ENCODE measurements around the gene ACOX2. TPM values are rescaled to one million over a fixed set of nuclear protein-coding genes. Genes with fewer than 3 reads are reported as not detected.

Gene ACOX2
- total and polyA plus RNA-seq, 2 of the 13 experiments (the other 11 are each of a cell fraction or from before 2014, with no cell fraction given): 42.6 to 98.5 TPM

DNA sequence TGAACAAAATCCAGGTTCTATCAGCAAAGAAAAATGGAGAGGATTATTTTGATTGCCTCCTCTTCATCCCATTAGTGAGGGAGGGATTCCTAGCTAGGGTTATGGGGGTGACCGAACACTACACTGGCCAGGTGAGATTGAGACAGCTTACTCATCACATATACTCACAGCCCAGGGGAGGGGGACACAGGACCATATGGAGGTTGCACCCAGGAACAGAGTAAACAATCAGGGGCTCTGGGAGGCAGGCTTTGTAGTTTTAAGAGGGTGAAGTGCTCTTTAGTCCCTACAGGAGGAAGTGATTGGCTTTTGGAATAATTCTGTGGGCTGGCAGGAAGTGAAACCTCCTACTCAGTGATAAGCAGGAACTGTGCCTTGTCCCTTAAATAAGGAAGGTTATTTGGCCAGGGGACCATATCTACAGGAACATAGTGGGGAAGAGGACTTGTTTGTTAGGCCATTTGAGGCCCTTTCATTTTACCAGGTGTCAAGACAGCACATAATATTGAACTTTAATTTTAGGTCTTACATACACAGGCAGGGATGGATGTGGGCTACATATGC lies 62.6 kb downstream of the ACOX2 start (continued):
- TF ChIP-seq, protein P1, sequence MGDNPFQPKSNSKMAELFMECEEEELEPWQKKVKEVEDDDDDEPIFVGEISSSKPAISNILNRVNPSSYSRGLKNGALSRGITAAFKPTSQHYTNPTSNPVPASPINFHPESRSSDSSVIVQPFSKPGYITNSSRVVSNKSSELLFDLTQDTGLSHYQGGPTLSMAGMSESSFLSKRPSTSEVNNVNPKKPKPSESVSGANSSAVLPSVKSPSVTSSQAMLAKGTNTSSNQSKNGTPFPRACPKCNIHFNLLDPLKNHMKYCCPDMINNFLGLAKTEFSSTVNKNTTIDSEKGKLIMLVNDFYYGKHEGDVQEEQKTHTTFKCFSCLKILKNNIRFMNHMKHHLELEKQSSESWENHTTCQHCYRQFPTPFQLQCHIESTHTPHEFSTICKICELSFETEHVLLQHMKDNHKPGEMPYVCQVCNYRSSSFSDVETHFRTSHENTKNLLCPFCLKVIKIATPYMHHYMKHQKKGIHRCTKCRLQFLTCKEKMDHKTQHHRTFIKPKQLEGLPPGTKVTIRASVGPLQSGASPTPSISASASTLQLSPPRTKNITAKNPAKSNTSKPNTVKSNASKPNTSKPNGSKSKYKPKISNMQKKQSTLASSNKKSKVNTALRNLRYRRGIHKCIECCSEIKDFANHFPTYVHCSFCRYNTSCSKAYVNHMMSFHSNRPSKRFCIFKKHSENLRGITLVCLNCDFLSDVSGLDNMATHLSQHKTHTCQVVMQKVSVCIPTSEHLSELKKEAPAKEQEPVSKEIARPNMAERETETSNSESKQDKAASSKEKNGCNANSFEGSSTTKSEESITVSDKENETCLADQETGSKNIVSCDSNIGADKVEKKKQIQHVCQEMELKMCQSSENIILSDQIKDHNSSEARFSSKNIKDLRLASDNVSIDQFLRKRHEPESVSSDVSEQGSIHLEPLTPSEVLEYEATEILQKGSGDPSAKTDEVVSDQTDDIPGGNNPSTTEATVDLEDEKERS (CRISPR knock-in tag; IDR thresholded peaks at IDR 0.05): peak; percentile 55; the same call in 1 of the 2 replicates
- TF ChIP-seq POGZ (CRISPR knock-in tag; IDR thresholded peaks at IDR 0.05) (0 out of 2 replicates have a peak, but pooled peaks have one; percentile 3), GABPA (IDR thresholded peaks at IDR 0.05; ENCODE audit: low read depth, low read length) (no peak), GABPA (CRISPR knock-in tag; IDR thresholded peaks at IDR 0.05; ENCODE audit: low read depth) (peak; percentile 67), ZBTB7A (CRISPR knock-in tag; IDR thresholded peaks at IDR 0.05) (0 out of 2 replicates have a peak, but pooled peaks have one; percentile 2), NFIC (IDR thresholded peaks at IDR 0.05; ENCODE audit: low read length) (0 out of 2 replicates have a peak, but pooled peaks have one; percentile 8)
- TF ChIP-seq, protein P2, sequence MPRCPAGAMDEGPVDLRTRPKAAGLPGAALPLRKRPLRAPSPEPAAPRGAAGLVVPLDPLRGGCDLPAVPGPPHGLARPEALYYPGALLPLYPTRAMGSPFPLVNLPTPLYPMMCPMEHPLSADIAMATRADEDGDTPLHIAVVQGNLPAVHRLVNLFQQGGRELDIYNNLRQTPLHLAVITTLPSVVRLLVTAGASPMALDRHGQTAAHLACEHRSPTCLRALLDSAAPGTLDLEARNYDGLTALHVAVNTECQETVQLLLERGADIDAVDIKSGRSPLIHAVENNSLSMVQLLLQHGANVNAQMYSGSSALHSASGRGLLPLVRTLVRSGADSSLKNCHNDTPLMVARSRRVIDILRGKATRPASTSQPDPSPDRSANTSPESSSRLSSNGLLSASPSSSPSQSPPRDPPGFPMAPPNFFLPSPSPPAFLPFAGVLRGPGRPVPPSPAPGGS (CRISPR knock-in tag; IDR thresholded peaks at IDR 0.05): no peak
- TF ChIP-seq, protein P3, sequence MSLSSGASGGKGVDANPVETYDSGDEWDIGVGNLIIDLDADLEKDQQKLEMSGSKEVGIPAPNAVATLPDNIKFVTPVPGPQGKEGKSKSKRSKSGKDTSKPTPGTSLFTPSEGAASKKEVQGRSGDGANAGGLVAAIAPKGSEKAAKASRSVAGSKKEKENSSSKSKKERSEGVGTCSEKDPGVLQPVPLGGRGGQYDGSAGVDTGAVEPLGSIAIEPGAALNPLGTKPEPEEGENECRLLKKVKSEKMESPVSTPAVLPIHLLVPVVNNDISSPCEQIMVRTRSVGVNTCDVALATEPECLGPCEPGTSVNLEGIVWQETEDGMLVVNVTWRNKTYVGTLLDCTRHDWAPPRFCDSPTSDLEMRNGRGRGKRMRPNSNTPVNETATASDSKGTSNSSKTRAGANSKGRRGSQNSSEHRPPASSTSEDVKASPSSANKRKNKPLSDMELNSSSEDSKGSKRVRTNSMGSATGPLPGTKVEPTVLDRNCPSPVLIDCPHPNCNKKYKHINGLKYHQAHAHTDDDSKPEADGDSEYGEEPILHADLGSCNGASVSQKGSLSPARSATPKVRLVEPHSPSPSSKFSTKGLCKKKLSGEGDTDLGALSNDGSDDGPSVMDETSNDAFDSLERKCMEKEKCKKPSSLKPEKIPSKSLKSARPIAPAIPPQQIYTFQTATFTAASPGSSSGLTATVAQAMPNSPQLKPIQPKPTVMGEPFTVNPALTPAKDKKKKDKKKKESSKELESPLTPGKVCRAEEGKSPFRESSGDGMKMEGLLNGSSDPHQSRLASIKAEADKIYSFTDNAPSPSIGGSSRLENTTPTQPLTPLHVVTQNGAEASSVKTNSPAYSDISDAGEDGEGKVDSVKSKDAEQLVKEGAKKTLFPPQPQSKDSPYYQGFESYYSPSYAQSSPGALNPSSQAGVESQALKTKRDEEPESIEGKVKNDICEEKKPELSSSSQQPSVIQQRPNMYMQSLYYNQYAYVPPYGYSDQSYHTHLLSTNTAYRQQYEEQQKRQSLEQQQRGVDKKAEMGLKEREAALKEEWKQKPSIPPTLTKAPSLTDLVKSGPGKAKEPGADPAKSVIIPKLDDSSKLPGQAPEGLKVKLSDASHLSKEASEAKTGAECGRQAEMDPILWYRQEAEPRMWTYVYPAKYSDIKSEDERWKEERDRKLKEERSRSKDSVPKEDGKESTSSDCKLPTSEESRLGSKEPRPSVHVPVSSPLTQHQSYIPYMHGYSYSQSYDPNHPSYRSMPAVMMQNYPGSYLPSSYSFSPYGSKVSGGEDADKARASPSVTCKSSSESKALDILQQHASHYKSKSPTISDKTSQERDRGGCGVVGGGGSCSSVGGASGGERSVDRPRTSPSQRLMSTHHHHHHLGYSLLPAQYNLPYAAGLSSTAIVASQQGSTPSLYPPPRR (CRISPR knock-in tag; IDR thresholded peaks at IDR 0.05; ENCODE audit: borderline replicate concordance): peak; percentile 46; the same call in 1 of the 2 replicates
- TF ChIP-seq, protein P4, sequence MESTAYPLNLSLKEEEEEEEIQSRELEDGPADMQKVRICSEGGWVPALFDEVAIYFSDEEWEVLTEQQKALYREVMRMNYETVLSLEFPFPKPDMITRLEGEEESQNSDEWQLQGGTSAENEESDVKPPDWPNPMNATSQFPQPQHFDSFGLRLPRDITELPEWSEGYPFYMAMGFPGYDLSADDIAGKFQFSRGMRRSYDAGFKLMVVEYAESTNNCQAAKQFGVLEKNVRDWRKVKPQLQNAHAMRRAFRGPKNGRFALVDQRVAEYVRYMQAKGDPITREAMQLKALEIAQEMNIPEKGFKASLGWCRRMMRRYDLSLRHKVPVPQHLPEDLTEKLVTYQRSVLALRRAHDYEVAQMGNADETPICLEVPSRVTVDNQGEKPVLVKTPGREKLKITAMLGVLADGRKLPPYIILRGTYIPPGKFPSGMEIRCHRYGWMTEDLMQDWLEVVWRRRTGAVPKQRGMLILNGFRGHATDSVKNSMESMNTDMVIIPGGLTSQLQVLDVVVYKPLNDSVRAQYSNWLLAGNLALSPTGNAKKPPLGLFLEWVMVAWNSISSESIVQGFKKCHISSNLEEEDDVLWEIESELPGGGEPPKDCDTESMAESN (CRISPR knock-in tag; conservative IDR thresholded peaks at IDR 0.05): no peak
- TF ChIP-seq, protein P5, sequence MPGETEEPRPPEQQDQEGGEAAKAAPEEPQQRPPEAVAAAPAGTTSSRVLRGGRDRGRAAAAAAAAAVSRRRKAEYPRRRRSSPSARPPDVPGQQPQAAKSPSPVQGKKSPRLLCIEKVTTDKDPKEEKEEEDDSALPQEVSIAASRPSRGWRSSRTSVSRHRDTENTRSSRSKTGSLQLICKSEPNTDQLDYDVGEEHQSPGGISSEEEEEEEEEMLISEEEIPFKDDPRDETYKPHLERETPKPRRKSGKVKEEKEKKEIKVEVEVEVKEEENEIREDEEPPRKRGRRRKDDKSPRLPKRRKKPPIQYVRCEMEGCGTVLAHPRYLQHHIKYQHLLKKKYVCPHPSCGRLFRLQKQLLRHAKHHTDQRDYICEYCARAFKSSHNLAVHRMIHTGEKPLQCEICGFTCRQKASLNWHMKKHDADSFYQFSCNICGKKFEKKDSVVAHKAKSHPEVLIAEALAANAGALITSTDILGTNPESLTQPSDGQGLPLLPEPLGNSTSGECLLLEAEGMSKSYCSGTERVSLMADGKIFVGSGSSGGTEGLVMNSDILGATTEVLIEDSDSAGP (CRISPR knock-in tag; IDR thresholded peaks at IDR 0.05; ENCODE audit: borderline replicate concordance): no peak
